ENCODE measurements around the gene PLCD1.

PLCD1 gene

GRCh38 chr3:38018296-38019266, 10.9 kb downstream of the PLCD1 start:
- no peak for TF ChIP-seq CTCF (IDR thresholded peaks at IDR 0.05; ENCODE audit: insufficient read depth, missing control alignments)
- no peak for FAIRE-seq
- no peak for DNase-seq (ENCODE audit: insufficient read length, low spot score)

GRCh38 chr3:38017445-38018295, 11.8 kb downstream of the PLCD1 start:
- no peak for DNase-seq (ENCODE audit: insufficient read length, low spot score)
- no peak for FAIRE-seq
- TF ChIP-seq CTCF (IDR thresholded peaks at IDR 0.05; ENCODE audit: insufficient read depth, missing control alignments), result no peak

GRCh38 chr3:38016847-38017444, 12.5 kb downstream of the PLCD1 start:
- no peak for FAIRE-seq
- DNase-seq (ENCODE audit: insufficient read length, low spot score), result no peak
- no peak for TF ChIP-seq CTCF (IDR thresholded peaks at IDR 0.05; ENCODE audit: insufficient read depth, missing control alignments)

GRCh38 chr3:38016410-38016809, 13.0 kb downstream of the PLCD1 start:
- FAIRE-seq, result no peak
- no peak for TF ChIP-seq CTCF (IDR thresholded peaks at IDR 0.05; ENCODE audit: insufficient read depth, missing control alignments)
- DNase-seq (ENCODE audit: insufficient read length, low spot score), result no peak

- DNase-seq (ENCODE audit: insufficient read length, low spot score) (no peak), FAIRE-seq (no peak)
- no peak for TF ChIP-seq CTCF (IDR thresholded peaks at IDR 0.05; ENCODE audit: insufficient read depth, missing control alignments)
Measured at GRCh38 chr3:38015984-38016383, 13.5 kb downstream of the PLCD1 start.

- no peak for TF ChIP-seq CTCF (IDR thresholded peaks at IDR 0.05; ENCODE audit: insufficient read depth, missing control alignments)
- DNase-seq (ENCODE audit: insufficient read length, low spot score) (no peak), FAIRE-seq (no peak)
Measured at GRCh38 chr3:38015485-38015884, 14.0 kb downstream of the PLCD1 start.

Data from D721Med (cell line).